Hematopoietic multipotent progenitor cell treated with erythropoietin and hydrocortisone succinate and interleukin-3 and kit ligand, for 4 days (in vitro differentiated cells): ENCODE results near the gene NTNG1.
A peak's percentile ranks its signal among the peaks of the same experiment; 100 is the strongest.

Source experiments
- DNase-seq: peaks from one replicate; pipeline ENCODE4 v3.0.0-alpha.2; 2015

NTNG1 gene

DNA sequence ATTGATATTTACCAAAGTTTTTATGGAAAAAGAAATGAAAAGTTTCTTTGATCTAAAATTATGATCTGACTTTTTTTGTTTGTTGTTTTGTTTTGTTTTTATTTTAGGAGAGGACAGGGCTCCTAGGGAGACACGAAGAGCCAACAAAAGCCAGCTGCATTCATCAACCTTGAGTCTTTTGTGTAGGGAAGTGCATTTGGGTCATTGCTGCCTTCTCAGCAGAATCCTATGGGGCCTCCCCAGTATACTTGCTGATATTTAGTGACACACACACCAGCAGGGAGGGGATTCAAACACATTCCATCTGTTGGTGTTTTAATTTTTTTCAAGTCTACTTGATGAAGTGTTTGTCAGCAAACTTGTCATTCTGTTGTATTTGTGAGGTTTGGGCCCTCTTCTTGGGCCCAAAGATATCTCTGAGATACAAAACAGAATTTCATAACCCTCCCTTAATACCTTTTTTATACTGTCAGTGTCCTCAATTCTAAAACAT lies 203.5 kb downstream of the NTNG1 start:
- no peak for DNase-seq

GRCh38 chr1:107344836-107345235 lies 204.0 kb downstream of the NTNG1 start:
- DNase-seq, result no peak

- no peak for DNase-seq
Measured at GRCh38 chr1:107352850-107353249, 212.0 kb downstream of the NTNG1 start.

DNA sequence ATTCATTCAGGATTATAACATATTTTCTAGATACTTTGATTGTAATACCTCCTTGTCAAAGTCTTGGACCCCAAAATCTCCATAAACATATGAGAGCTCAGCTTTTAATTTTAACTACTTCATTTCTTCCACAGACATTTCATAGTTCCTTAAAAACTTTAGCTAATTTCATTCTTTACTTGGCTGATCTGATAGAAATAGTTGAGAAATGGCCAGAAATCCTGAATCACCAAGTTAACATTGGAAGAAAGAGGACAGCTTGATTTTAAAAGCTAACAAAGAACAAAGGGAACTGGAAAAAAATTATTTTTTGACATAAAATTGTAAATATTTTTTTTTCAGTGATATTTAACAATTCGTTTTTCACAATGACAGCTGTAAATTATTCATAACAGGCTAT lies 216.5 kb downstream of the NTNG1 start:
- DNase-seq, result no peak

DNA sequence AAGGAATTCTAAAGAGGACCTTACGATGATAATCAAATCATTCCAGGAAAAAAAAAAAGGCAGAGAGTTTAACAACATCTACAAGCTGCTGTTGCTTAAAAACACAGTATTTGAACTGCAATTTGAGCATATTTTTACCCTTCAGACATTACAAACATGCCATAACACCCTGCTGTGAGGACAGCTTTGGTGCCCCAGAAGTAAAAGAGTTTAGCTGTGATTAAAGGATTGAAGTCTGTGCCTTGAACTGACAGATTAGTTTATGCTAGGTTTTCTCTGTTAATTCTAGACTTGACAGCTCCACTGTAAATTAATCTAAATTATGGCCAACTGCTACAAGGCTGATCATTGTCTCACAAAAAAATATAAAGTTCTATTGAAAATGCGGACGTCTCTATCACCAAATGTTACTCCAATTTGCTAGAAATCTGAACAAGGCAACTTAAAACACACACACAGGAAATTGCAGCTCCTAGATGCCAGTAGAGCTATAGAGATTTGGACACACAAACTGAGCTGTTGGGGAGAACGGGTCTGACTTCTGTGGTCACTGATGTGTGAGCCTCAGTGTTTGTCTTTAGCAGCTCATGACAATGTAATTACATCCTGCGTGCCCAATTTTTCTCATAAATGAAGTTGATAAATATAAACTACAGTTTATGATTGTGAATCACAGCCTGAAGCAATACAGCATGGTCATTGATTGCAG lies 217.9 kb downstream of the NTNG1 start:
- no peak for DNase-seq

GRCh38 chr1:107359472-107360241 lies 218.8 kb downstream of the NTNG1 start:
- no peak for DNase-seq

DNA sequence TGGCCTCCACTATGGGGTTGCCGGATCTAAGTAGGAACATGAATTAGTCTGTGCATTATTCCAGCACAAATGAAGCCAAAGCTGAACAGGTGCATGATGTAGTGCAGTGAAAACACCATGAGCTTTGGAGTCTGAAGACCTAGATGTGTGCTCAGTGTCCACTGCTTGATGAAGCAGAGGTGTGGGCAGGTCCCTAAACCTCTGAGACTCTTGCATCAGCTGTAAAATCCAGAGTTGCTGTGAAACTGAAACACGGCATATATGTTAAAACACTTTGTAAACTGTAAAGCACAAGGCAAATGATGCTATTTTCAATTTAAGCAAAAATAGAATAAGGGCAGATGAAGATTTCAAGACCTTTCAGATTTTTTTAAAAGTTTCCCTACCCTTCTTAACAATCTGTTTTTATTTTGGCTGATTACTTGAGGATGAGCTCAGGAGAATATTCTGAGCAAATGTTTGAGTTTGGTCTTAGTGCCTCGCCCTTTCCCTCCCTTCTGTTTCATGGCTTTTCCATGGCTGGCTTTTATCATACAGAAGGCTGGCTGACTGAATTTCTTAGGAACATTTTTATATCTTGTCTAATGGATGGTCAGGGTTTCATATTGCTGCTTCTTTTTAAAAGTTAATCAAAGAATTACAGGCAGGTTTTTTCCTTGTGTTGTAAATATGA lies 221.8 kb downstream of the NTNG1 start:
- no peak for DNase-seq

DNA sequence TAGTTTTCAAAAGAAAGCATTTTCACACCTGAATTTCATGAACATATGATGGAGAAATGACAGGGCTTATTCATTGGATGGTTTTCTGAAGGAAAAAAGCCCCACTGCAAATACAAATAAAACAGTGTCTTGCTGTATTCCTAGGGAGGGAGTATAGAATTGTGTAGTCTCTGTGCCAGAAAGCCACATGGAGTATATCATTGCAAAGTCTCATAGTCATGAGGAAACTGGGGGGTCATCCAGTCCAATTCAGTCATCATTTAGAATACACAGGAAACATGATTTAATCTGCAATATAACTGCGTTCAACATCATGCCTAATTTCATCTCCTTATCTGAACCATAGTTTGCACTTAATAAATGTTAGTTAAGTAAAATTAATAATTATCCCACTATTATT lies 222.3 kb downstream of the NTNG1 start:
- no peak for DNase-seq

DNA sequence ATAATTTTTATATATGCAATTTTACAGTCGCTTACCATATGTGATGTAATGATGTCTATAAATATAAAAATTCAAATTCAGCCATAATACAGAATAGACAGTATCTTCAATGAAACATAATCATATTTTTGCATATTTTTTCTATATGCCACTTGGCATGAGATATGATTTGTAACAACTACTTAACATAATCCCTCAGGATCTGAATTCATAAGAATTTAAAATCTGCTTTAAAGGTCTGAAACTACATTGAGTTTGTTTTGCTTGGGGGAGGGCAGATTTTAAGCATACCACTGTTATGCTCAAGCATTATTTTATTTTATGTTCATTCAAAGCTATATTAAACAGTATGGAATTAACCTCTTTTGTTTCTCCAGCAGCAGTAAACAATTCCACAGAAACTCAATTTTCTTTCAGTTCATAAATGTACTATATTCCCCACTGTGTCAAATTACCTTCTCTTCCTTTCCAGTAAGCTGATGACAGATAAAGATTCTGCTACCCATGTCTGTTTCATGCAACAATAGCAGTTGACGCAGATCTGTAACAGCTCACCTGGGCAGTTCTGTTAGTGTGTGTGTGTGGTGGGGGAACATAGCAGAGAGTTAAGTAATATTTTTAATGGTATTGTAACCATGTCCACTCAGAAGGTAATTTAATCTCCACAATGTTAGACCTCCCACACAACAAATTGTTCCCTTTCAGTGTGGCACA lies 224.8 kb downstream of the NTNG1 start:
- no peak for DNase-seq

- no peak for DNase-seq
Measured at GRCh38 chr1:107378426-107378825, 237.6 kb downstream of the NTNG1 start.

GRCh38 chr1:107378866-107379265 lies 238.0 kb downstream of the NTNG1 start:
- DNase-seq, result no peak

GRCh38 chr1:107379826-107380225 lies 239.0 kb downstream of the NTNG1 start:
- DNase-seq, result no peak

DNA sequence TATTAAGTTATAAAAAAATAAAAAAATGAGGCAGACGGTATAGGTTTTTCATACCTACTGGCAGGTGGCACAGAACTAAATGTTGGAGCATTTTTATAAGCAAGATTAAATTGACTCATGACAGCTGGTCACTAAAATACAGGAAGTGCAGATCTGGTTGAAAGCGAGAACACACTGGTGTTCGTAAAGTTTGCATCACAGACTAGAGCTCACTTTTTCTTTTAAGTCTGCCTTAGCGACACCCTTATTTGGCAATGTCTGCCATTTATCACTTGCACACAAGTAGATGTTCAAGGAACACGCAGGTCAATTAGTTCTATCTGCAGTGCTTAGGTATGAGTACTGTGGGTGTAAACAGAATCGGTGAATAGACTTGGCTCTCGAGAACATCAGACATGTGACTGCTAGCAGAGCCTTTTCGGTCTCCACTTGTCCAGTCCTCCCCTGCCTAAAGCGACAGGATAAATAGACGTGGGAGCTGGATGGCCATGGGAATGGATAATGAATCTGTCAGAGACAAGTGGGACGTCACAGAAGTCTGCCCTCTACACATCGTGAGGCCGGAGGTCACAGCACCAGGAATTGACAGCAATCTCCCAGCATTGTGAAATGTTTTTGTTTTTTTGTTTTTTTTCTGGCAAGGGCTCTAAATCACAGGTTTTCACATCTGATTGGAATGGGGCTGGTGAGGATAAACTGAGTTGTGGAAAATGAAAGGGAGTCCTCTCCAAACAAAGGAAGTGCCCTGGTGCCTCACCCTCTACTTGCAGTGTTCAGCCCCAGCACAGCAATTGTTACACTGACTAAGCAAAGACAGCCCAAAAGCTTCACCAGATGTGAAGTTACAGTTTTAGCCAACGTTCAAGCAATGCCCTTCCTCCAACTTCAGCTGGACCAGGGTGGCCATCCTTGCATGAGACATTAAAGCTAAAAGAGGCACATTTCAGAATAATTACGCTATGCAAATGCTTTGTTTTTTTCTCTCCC lies 248.9 kb downstream of the NTNG1 start:
- no peak for DNase-seq

- DNase-seq, result no peak
Measured at GRCh38 chr1:107394301-107394700, 253.5 kb downstream of the NTNG1 start.

DNA sequence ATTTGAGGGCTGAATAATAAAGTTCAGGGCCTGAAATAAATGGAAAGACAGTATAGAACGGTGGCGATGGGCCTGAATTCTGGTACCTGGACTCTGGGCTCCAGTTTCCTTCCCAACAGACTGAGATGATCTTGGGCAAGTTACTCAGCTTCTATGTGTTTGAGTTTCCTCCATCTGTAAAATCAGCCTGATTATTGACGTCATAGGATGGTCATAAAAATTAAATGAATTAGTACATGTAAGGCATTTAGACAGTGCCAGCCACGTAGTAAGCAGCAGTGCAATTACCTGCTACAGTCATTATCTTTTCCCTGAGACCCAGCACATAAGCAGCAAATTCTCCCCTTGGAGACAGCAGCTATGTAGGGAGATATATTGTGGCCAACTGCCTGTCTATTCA lies 260.9 kb downstream of the NTNG1 start:
- no peak for DNase-seq

DNA sequence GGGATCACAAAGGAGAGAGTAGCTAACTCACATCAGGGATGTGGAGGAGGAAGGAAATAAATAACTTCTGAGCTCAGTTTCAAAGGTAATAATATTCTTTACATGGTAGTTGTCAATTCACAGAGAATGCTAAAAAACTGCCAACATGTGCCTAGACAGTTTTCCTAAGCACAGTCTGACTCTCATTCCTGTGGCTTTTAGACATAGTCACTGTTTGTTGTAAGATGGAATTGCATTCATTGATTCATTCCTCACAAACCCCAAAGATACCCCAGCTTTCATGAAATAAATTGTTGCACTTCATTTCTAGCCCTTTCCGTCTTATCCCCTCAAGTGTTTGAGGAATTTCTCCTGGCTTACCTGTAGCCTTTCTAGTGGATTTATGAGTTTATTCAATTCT lies 263.9 kb downstream of the NTNG1 start:
- DNase-seq, result no peak

- peak; percentile 29 for DNase-seq
Measured at GRCh38 chr1:107405236-107405635, 264.4 kb downstream of the NTNG1 start.

- no peak for DNase-seq
Measured at GRCh38 chr1:107407011-107407410, 266.2 kb downstream of the NTNG1 start.

- DNase-seq, result no peak
Measured at GRCh38 chr1:107413546-107413945, 272.7 kb downstream of the NTNG1 start.

DNA sequence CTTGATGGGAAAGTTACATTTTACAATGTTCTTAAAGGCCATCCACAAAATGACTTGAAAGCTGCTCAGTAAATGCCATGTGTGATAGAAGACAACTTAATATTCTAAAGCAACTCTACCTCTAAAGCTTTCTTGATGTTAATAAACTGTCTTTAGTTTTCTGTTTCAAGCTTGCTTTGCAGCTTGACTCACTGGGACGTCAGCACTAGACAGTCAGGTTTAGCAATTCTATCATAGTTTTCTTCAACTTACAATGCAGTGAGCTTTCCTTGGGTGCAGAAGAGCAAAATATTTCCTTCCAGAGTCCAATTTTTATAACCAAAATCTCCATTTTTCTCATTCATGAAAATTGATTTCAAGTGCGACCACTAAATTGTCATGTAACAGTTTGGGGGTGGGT lies 273.1 kb downstream of the NTNG1 start:
- no peak for DNase-seq

- DNase-seq, result no peak
Measured at GRCh38 chr1:107414550-107414949, 273.7 kb downstream of the NTNG1 start.

DNA sequence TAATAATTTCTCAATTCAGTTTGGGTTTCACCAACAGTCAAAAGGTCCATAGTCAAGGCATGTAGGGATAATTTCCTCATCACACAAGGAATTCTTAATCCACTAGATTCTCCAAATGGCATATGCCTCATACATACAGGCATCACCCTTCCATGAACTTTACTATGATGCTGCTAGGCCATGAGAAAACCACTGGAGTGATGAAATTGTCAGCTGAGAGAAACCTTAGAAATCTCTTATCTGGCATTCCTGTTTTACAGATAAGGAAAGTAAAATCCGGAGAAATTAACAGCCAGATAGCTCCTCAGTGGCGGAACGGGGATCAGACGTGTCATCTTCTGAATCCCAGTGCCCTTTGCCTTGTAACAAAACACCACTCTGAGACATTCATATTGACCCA lies 274.4 kb downstream of the NTNG1 start:
- DNase-seq, result no peak
